GM12872 (cell line): ENCODE results near the gene LASP1.

ENCODE experiments used
- CTCF ChIP-seq: IDR thresholded peaks from 3 replicates; pipeline ENCODE4 v1.5.1; 2011; ENCODE audit warnings: low read depth, mild to moderate bottlenecking, low read length, moderate library complexity; ENCODE audit not compliant: insufficient read depth

The LASP1 gene

GRCh38 chr17:38910325-38910724 is 40.5 kb downstream of the LASP1 start:
- TF ChIP-seq CTCF, result no peak

GRCh38 chr17:38911081-38911730 is 41.3 kb downstream of the LASP1 start:
- TF ChIP-seq CTCF, result no peak

GRCh38 chr17:38912221-38912813 is 42.5 kb downstream of the LASP1 start:
- TF ChIP-seq CTCF, result no peak

GRCh38 chr17:38914741-38915638 is 45.1 kb downstream of the LASP1 start:
- TF ChIP-seq CTCF, result no peak

- TF ChIP-seq CTCF, result no peak
Measured at GRCh38 chr17:38915639-38915995, 45.8 kb downstream of the LASP1 start.

- no peak for TF ChIP-seq CTCF
Measured at GRCh38 chr17:38916771-38917170, 46.9 kb downstream of the LASP1 start.

GRCh38 chr17:38917259-38917658 is 47.4 kb downstream of the LASP1 start:
- TF ChIP-seq CTCF, result no peak
